HEK293T (cell line): ENCODE measurements around the gene ANKRD24.

Experiments
- CTCF ChIA-PET: fragments of 350-600 bp; formaldehyde crosslinking; extraction: SDS; loops from one replicate; lab custom pipeline; 2021; ENCODE audit warnings: antibody characterized with exemption, inconsistent platforms; lab: Yijun Ruan, JAX
- POLR2A ChIA-PET: fragments of 350-600 bp; formaldehyde crosslinking; extraction: SDS; loops from one replicate; lab custom pipeline; 2020; ENCODE audit warnings: antibody characterized with exemption, inconsistent platforms; lab: Yijun Ruan, JAX
- DNase-seq: peaks from one replicate; pipeline ENCODE4 v3.0.0; 2012; ENCODE audit warnings: mixed read lengths; ENCODE audit errors: extremely low spot score
- ARNT ChIP-seq: fragments of 450-650 bp; IDR thresholded peaks from 2 replicates; pipeline ENCODE4 v1.6.1; 2017; ENCODE audit warnings: mild to moderate bottlenecking
- BHLHE40 ChIP-seq: fragments of 450-650 bp; IDR thresholded peaks from 2 replicates; pipeline ENCODE4 v1.6.1; 2016; ENCODE audit warnings: mild to moderate bottlenecking, moderate library complexity, borderline replicate concordance
- CTBP1 ChIP-seq: fragments of 450-650 bp; IDR thresholded peaks from 2 replicates; pipeline ENCODE4 v1.6.1; 2016; ENCODE audit warnings: borderline replicate concordance
- ELF4 ChIP-seq: fragments of 450-650 bp; IDR thresholded peaks from 2 replicates; pipeline ENCODE4 v1.6.1; 2017; ENCODE audit warnings: antibody characterized with exemption
- FOXA1 ChIP-seq: fragments of 450-650 bp; IDR thresholded peaks from 2 replicates; pipeline ENCODE4 v1.6.1; 2016; ENCODE audit warnings: mild to moderate bottlenecking
- FOXK2 ChIP-seq: fragments of 450-650 bp; IDR thresholded peaks from 2 replicates; pipeline ENCODE4 v1.6.1; 2016; ENCODE audit warnings: mild to moderate bottlenecking
- FOXM1 ChIP-seq: fragments of 450-650 bp; IDR thresholded peaks from 2 replicates; pipeline ENCODE4 v1.6.1; 2017; ENCODE audit warnings: mild to moderate bottlenecking, borderline replicate concordance
- HDGF ChIP-seq: fragments of 450-650 bp; IDR thresholded peaks from 2 replicates; pipeline ENCODE4 v1.6.1; 2017; ENCODE audit warnings: antibody characterized with exemption, borderline replicate concordance
- L3MBTL2 ChIP-seq: fragments of 450-650 bp; conservative IDR thresholded peaks from 2 replicates; pipeline ENCODE4 v1.6.1; 2016; ENCODE audit warnings: mild to moderate bottlenecking
- LEF1 ChIP-seq: fragments of 450-650 bp; IDR thresholded peaks from 2 replicates; pipeline ENCODE4 v1.6.1; 2017; ENCODE audit warnings: mild to moderate bottlenecking, borderline replicate concordance
- NFRKB ChIP-seq: fragments of 450-650 bp; IDR thresholded peaks from 2 replicates; pipeline ENCODE4 v1.6.1; 2016; ENCODE audit warnings: mild to moderate bottlenecking, moderate library complexity
- PKNOX1 ChIP-seq: fragments of 450-650 bp; IDR thresholded peaks from 2 replicates; pipeline ENCODE4 v1.6.1; 2016
- SP1 ChIP-seq: fragments of 450-650 bp; IDR thresholded peaks from 2 replicates; pipeline ENCODE4 v1.6.1; 2017
- SUZ12 ChIP-seq: fragments of 450-650 bp; IDR thresholded peaks from 2 replicates; pipeline ENCODE4 v1.6.1; 2016; ENCODE audit warnings: mild to moderate bottlenecking
- TARDBP ChIP-seq: fragments of 450-650 bp; IDR thresholded peaks from 2 replicates; pipeline ENCODE4 v1.6.1; 2016
- ZNF384 ChIP-seq: fragments of 450-650 bp; IDR thresholded peaks from 2 replicates; pipeline ENCODE4 v1.6.1; 2016

Gene ANKRD24

DNA sequence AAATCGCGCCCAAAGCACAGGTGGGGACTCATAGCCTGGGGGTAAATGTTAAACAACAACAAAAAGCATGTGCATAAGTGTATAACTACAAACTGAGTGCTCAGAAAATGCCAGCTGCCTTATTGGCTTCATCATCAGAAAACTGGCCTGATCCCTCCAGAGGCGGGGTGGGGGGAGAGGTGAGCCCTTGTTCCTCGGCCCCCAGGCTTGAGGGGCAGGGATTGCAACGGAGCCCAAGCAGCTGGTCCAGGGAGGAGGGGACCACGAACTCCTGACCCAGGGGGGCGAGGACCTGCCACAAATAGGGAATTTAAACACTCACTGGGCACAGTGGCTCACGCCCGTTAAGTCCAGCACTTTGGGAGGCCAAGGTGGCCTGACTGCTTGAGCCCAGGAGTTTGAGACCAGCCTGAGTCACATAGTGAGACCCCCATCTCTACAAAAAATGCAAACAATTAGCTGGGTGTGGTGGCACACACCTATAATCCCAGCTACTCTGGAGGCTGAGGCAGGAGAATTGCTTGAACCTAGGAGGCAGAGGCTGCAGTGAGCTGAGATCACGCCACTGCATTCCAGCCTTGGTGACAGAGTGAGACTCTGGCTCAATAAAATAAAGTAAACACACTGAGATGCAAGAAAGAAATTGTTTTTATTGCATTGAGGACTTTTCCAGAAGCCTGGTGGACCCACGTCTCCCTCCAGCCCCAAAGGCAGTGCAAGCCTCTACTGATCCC lies 8.8 kb upstream of the ANKRD24 start:
- POLR2A ChIA-PET, result no interaction called here
- DNase-seq, result no peak
- CTCF ChIA-PET, result interaction anchor here (1.6 kb wide), 1 partner anchor 16 kb away, joined by 4 read pairs; no protein-coding TSS in a partner anchor
- no peak for TF ChIP-seq CTBP1
- no peak for TF ChIP-seq FOXK2
- no peak for TF ChIP-seq HDGF
- TF ChIP-seq NFRKB, result no peak
- TF ChIP-seq SP1, result no peak
- TF ChIP-seq ARNT, result no peak
- no peak for TF ChIP-seq PKNOX1
- TF ChIP-seq ELF4, result no peak
- TF ChIP-seq L3MBTL2, result no peak
- no peak for TF ChIP-seq ZNF384
- TF ChIP-seq SUZ12, result no peak
- TF ChIP-seq LEF1, result no peak
- TF ChIP-seq BHLHE40, result no peak
- TF ChIP-seq TARDBP, result no peak
- TF ChIP-seq FOXA1, result no peak

GRCh38 chr19:4174213-4174894 lies 8.1 kb upstream of the ANKRD24 start:
- no peak for DNase-seq
- POLR2A ChIA-PET, result no interaction called here
- CTCF ChIA-PET, result interaction anchor here (1.6 kb wide), 1 partner anchor 15 kb away, joined by 4 read pairs; no protein-coding TSS in a partner anchor
- TF ChIP-seq TARDBP (no peak), ARNT (no peak), CTBP1 (no peak), NFRKB (no peak), LEF1 (no peak), FOXA1 (no peak), SUZ12 (no peak), PKNOX1 (no peak), SP1 (no peak), FOXK2 (no peak), FOXM1 (no peak), HDGF (no peak), BHLHE40 (no peak), ZNF384 (no peak), ELF4 (no peak), L3MBTL2 (no peak)

DNA sequence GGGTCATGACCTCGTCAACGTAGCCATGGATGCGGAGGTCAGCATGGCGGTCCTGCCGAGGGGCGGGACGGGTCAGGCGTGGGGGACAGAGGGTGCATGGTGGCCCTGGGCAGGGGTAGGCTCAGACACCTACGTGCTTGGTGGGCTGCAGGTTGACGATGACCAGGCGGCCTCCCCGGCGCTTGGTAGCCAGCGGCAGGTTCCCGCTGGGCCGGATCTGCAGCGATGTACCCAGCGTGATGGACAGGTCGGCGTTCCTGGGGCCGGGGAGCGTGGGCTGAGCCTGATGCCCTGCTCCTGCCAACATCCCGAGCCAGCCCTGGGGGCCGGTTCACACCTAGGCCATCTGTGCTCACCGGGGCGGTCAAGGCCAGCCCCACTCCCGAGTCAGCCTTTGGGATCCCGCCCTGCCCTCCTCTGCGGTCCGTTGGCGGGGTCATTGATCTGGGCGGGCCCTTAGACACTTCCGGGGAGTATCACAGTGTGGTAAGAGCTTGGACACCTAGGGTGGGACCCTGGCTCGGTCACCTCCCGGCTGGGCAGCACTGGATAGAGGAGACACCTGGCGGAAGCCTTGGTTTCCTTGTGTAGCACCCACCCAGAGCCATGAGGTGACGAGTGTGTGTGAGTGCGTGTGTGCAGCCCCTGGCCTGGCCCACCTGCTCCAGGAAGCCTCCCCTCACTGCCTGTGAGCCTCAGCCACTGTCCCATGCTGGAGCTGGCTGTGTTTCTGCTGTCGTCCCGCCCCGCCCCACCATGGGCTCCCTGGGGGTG lies 7.4 kb upstream of the ANKRD24 start:
- ChIA-PET POLR2A (no interaction called here), CTCF (interaction anchor here (0.5 kb wide), 1 partner anchor 32 kb away, joined by 3 read pairs; no protein-coding TSS in a partner anchor)
- no peak for TF ChIP-seq PKNOX1
- TF ChIP-seq FOXM1, result no peak
- TF ChIP-seq LEF1, result no peak
- no peak for TF ChIP-seq TARDBP
- no peak for TF ChIP-seq NFRKB
- TF ChIP-seq FOXK2, result no peak
- no peak for TF ChIP-seq L3MBTL2
- TF ChIP-seq ZNF384, result no peak
- TF ChIP-seq ELF4, result no peak
- no peak for TF ChIP-seq CTBP1
- no peak for TF ChIP-seq HDGF
- no peak for TF ChIP-seq ARNT
- no peak for TF ChIP-seq SP1
- no peak for TF ChIP-seq SUZ12
- no peak for TF ChIP-seq FOXA1
- no peak for TF ChIP-seq BHLHE40
- DNase-seq, result no peak

GRCh38 chr19:4175669-4175931 lies 6.9 kb upstream of the ANKRD24 start:
- DNase-seq, result no peak
- TF ChIP-seq L3MBTL2, result no peak
- no peak for TF ChIP-seq CTBP1
- TF ChIP-seq BHLHE40, result no peak
- TF ChIP-seq PKNOX1, result no peak
- no peak for TF ChIP-seq FOXA1
- no peak for TF ChIP-seq ARNT
- no peak for TF ChIP-seq SP1
- no peak for TF ChIP-seq TARDBP
- no peak for TF ChIP-seq FOXK2
- ChIA-PET POLR2A (no interaction called here), CTCF (interaction anchor here (0.5 kb wide), 1 partner anchor 32 kb away, joined by 3 read pairs; no protein-coding TSS in a partner anchor)

DNA sequence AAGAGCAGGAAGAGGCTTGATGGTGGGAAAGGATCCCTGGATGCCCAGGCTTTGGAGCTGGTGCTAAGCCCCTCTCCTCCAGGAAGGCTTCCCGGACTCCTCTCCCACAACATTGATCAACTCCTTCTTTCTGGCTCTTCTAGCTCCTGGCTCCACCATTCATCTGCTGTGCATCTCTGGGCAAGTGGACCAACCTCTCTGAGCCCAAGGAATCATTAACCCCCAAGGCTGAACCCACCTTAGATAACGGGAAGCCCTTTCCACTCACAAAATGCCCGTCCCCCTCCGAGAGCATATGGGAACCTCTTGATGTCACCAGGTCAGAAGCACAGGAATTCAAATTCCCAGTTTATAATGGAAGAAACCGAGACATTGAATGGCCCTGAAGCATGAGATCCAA lies 5.3 kb upstream of the ANKRD24 start:
- ChIA-PET POLR2A (interaction anchor here (0.8 kb wide), 1 partner anchor 20 kb away, joined by 3 read pairs; no protein-coding TSS in a partner anchor), CTCF (no interaction called here)
- TF ChIP-seq L3MBTL2 (no peak), FOXM1 (no peak), BHLHE40 (no peak), CTBP1 (no peak), ZNF384 (no peak), NFRKB (no peak), PKNOX1 (no peak), FOXK2 (no peak), TARDBP (no peak), ARNT (no peak), LEF1 (no peak), SUZ12 (no peak), FOXA1 (no peak), ELF4 (no peak), SP1 (no peak), HDGF (no peak)
- no peak for DNase-seq
